GM06990 (cell line): Measurements from ENCODE around the gene PUM1.
A peak's percentile ranks its signal among the peaks of the same experiment; 100 is the strongest.

ENCODE experiments used
- DNase-seq: peaks from one replicate; pipeline ENCODE4 v3.0.0-alpha.2; 2011; ENCODE audit not compliant: insufficient read length; ENCODE audit errors: extremely low read depth
- H3K27me3 ChIP-seq: replicated peaks from 2 replicates; pipeline ENCODE4 v1.6.0; 2011; ENCODE audit warnings: low read length; ENCODE audit not compliant: control insufficient read depth, insufficient read depth
- H3K36me3 ChIP-seq: 2 replicates; pipeline ENCODE4 v1.5.1; 2011; ENCODE audit warnings: low read length; ENCODE audit not compliant: control insufficient read depth, insufficient read depth
- H3K4me3 ChIP-seq: replicated peaks from 2 replicates; pipeline ENCODE4 v1.5.1; 2011; ENCODE audit warnings: low read depth, mild to moderate bottlenecking, control low read depth, low read length
- TF ChIP-seq, protein P1 (sequence below): IDR thresholded peaks from 2 replicates; pipeline ENCODE4 v1.5.1; 2011; ENCODE audit warnings: low read length, control low read depth, mild to moderate bottlenecking, inconsistent platforms; ENCODE audit not compliant: insufficient read depth, poor library complexity, severe bottlenecking

The PUM1 gene

GRCh38 chr1:30930631-30931173, 134.8 kb downstream of the PUM1 start:
- H3K27me3 ChIP-seq = no peaks in the 10 kb centered on the region
- DNase-seq = no peak
- TF ChIP-seq, protein P1, sequence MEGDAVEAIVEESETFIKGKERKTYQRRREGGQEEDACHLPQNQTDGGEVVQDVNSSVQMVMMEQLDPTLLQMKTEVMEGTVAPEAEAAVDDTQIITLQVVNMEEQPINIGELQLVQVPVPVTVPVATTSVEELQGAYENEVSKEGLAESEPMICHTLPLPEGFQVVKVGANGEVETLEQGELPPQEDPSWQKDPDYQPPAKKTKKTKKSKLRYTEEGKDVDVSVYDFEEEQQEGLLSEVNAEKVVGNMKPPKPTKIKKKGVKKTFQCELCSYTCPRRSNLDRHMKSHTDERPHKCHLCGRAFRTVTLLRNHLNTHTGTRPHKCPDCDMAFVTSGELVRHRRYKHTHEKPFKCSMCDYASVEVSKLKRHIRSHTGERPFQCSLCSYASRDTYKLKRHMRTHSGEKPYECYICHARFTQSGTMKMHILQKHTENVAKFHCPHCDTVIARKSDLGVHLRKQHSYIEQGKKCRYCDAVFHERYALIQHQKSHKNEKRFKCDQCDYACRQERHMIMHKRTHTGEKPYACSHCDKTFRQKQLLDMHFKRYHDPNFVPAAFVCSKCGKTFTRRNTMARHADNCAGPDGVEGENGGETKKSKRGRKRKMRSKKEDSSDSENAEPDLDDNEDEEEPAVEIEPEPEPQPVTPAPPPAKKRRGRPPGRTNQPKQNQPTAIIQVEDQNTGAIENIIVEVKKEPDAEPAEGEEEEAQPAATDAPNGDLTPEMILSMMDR = no peak
- H3K36me3 ChIP-seq = peaks cover 17% of the 10 kb centered on the region
- H3K4me3 ChIP-seq = no peak overlapping the region

DNA sequence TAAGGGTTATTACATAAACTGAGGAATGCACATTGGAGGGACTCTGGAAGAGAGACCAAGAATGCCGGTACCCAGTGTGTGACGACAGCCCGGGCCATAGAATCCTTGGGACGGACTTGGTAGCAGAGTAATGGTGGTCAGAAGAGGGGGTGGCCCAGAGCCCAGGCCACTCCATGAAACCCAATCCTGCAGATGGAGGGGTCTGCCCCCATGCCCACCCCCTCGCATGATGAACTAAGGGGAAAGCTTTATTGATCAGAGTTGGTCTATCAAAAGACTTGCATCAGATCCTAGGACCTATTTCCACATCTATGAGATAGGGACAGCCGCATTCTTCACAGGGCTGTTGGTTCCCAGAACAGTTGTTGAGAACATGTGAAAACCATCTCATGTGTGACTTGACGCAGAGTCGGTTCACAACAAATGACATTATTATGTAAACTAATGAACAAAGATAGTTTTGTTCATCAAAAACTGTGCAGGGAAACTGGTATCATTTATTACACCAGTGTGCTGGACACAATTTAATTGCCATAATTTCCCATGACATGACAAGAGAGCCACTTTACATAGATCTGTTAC, 135.5 kb downstream of the PUM1 start:
- H3K27me3 ChIP-seq = no peaks in the 10 kb centered on the region
- TF ChIP-seq, protein P1 = no peak
- no peak for DNase-seq
- peaks cover 17% of the 10 kb centered on the region for H3K36me3 ChIP-seq
- no peak overlapping the region for H3K4me3 ChIP-seq

DNA sequence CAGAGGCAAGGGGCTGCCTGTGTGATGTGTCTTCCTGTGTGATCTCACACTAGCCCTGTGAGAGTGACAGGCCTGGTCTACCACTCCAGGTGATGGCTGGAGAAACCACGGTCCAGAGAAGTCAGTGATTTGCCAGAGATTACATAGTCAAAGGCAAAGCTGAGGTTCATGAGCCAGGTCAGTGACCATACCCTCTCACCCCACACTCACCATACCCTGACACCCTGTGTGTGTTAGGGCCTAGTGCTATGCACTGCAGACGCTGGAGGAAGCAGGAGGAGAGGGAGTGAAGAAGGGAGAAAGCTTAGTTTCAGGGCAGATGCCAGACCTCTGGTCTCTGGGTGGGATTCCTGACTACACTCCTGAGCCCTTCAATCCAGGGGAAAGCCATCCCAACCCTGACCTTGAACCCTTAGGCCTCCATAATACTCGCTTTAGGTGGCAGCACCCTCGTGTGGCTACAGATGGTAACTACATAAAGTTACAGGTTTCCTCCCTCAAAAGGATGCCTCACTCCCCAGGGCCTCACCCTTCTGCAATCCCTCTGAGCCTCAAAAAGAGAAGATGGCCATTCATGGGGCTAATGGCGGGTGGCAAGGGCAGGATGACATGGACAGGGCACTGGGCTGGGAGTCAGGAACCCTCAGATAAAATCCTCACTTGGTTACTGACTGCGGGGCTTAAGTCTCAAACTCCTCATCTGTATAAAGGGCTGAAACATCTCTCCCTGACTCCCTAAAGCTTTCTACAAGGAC, 136.2 kb downstream of the PUM1 start:
- H3K27me3 ChIP-seq = no peaks in the 10 kb centered on the region
- TF ChIP-seq, protein P1 = peak; percentile 74
- no peak for DNase-seq
- no peak overlapping the region for H3K4me3 ChIP-seq
- peaks cover 13% of the 10 kb centered on the region for H3K36me3 ChIP-seq

GRCh38 chr1:30928789-30929134, 136.8 kb downstream of the PUM1 start:
- TF ChIP-seq, protein P1 = no peak
- Histone ChIP-seq H3K4me3 (no peak overlapping the region), H3K36me3 (peaks cover 8% of the 10 kb centered on the region), H3K27me3 (no peaks in the 10 kb centered on the region)
- DNase-seq = no peak

DNA sequence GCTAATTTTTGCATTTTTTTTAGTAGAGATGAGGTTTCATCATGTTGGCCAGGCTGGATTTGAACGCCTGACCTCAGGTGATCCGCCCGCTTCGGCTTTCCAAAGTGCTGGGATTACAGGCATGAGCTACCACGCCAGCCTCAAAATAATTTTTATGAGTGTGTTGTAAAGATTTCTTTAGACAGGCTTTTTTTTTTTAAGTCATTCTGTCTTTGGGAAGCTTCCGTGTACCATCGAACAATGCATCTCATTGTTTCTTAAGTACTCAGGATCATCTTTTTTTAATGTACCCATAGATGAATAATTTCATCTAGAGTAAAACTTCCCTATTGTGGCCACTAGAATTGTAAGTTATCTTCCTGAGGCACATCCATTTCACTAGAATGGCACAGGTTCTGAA, 137.3 kb downstream of the PUM1 start:
- TF ChIP-seq, protein P1 = no peak
- no peak for DNase-seq
- H3K36me3 ChIP-seq = peaks cover 4% of the 10 kb centered on the region
- H3K27me3 ChIP-seq = no peaks in the 10 kb centered on the region
- H3K4me3 ChIP-seq = no peak overlapping the region
